NCI-H2029 (cell line): ENCODE results near the gene DPYD.
"Not testable (repeated sequence)": the region's sequence is repeated elsewhere in the genome, so short reads cannot be mapped to it uniquely, and the experiment has no call there.

Experiments used
- DNase-seq: peaks from one replicate; lab custom pipeline; 2025; lab: John Stamatoyannopoulos, UW

DPYD gene

GRCh38 chr1:97356309-97356708 lies 564.5 kb downstream of the DPYD start:
- DNase-seq = no peak

GRCh38 chr1:97352936-97353382 lies 567.9 kb downstream of the DPYD start:
- DNase-seq = no peak

GRCh38 chr1:97351846-97352245 lies 569.0 kb downstream of the DPYD start:
- DNase-seq = no peak

- DNase-seq = no peak
These were observed 570.2 kb downstream of the DPYD start for GRCh38 chr1:97350662-97351061.

GRCh38 chr1:97350241-97350640 lies 570.6 kb downstream of the DPYD start:
- DNase-seq = no peak

GRCh38 chr1:97349794-97350193 lies 571.0 kb downstream of the DPYD start:
- not testable (repeated sequence) for DNase-seq

GRCh38 chr1:97348599-97349265 lies 572.1 kb downstream of the DPYD start:
- DNase-seq = no peak

- no peak for DNase-seq
These were observed 579.9 kb downstream of the DPYD start for GRCh38 chr1:97340951-97341350.

GRCh38 chr1:97338347-97338746 lies 582.5 kb downstream of the DPYD start:
- no peak for DNase-seq

- no peak for DNase-seq
These were observed 583.4 kb downstream of the DPYD start for GRCh38 chr1:97337250-97338030.

GRCh38 chr1:97334454-97334853 lies 586.4 kb downstream of the DPYD start:
- no peak for DNase-seq

- no peak for DNase-seq
These were observed 588.1 kb downstream of the DPYD start for GRCh38 chr1:97332716-97333115.

- DNase-seq = no peak
These were observed 589.7 kb downstream of the DPYD start for GRCh38 chr1:97331165-97331564.

GRCh38 chr1:97314685-97315084 lies 606.1 kb downstream of the DPYD start:
- peak; percentile 49 for DNase-seq

GRCh38 chr1:97308131-97308530 lies 612.7 kb downstream of the DPYD start:
- no peak for DNase-seq

- DNase-seq = no peak
These were observed 613.3 kb downstream of the DPYD start for GRCh38 chr1:97307568-97307967.

- no peak for DNase-seq
These were observed 613.7 kb downstream of the DPYD start for GRCh38 chr1:97307151-97307550.

GRCh38 chr1:97306504-97306903 lies 614.3 kb downstream of the DPYD start:
- no peak for DNase-seq

- DNase-seq = no peak
These were observed 616.5 kb downstream of the DPYD start for GRCh38 chr1:97304366-97304765.

- DNase-seq = no peak
These were observed 621.9 kb downstream of the DPYD start for GRCh38 chr1:97298966-97299365.

GRCh38 chr1:97297611-97298010 lies 623.2 kb downstream of the DPYD start:
- DNase-seq = no peak

GRCh38 chr1:97281962-97282361 lies 638.9 kb downstream of the DPYD start:
- DNase-seq = peak; percentile 24

- DNase-seq = peak; percentile 36
These were observed 642.8 kb downstream of the DPYD start for GRCh38 chr1:97277891-97278654.
